ENCODE measurements around the gene UTS2B.

UTS2B gene

DNA sequence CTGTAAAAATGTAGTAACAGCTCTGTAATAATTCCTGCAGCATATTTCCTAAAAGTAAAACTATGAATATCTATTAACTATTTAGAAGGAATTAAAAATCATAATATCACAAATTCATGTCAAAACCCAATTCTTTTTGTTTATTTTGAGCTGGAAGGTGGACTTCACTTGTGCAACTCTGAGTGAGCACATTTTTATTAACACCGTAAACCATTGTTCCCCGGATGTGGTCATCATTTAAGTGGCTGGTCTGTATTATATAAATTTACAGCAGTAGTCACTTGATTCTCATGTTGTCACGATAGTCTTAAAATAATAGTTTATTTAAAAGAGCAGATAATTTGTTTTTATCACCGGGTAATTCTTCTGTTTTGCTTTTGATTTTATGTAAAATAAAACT is 43.0 kb upstream of the UTS2B start:
- ChIA-PET CTCF (no interaction called here), POLR2A (no interaction called here)
- no peak for DNase-seq (ENCODE audit: extremely low spot score)
- TF ChIP-seq TARDBP (IDR thresholded peaks at IDR 0.05) (no peak), SUZ12 (IDR thresholded peaks at IDR 0.05) (no peak), FOXA1 (IDR thresholded peaks at IDR 0.05) (no peak), ARNT (IDR thresholded peaks at IDR 0.05) (no peak), CTBP1 (IDR thresholded peaks at IDR 0.05; ENCODE audit: borderline replicate concordance) (no peak), SP1 (IDR thresholded peaks at IDR 0.05) (no peak), ZNF384 (IDR thresholded peaks at IDR 0.05) (no peak), L3MBTL2 (conservative IDR thresholded peaks at IDR 0.05) (no peak), FOXM1 (IDR thresholded peaks at IDR 0.05; ENCODE audit: borderline replicate concordance) (no peak), BHLHE40 (IDR thresholded peaks at IDR 0.05; ENCODE audit: borderline replicate concordance) (no peak), NFRKB (IDR thresholded peaks at IDR 0.05) (no peak), HDGF (IDR thresholded peaks at IDR 0.05; ENCODE audit: borderline replicate concordance) (no peak), FOXK2 (IDR thresholded peaks at IDR 0.05) (no peak), ELF4 (IDR thresholded peaks at IDR 0.05) (no peak), LEF1 (IDR thresholded peaks at IDR 0.05; ENCODE audit: borderline replicate concordance) (no peak)
- TF ChIP-seq, protein P1, sequence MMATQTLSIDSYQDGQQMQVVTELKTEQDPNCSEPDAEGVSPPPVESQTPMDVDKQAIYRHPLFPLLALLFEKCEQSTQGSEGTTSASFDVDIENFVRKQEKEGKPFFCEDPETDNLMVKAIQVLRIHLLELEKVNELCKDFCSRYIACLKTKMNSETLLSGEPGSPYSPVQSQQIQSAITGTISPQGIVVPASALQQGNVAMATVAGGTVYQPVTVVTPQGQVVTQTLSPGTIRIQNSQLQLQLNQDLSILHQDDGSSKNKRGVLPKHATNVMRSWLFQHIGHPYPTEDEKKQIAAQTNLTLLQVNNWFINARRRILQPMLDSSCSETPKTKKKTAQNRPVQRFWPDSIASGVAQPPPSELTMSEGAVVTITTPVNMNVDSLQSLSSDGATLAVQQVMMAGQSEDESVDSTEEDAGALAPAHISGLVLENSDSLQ (IDR thresholded peaks at IDR 0.05): no peak

DNA sequence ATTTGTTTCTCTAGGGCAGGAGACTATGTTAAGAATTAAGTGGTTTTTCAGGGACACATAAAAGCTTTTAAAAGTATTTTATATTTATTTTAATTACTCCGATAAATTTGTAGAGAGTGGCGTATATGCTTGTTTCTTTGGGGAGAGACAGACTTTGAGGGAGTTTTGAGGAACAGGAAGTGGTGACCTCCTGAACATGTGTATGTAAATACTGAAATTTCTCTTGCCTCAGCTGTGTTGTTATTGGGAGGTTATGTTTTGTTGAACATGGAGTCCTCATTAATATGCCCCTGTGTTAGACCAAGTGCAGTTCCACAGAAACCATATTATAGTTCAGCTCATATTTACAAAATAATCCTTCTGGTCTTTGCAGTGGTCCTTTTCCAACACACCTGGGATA is 41.8 kb upstream of the UTS2B start:
- ChIA-PET CTCF (no interaction called here), POLR2A (no interaction called here)
- no peak for DNase-seq (ENCODE audit: extremely low spot score)
- TF ChIP-seq FOXA1 (IDR thresholded peaks at IDR 0.05): no peak

DNA sequence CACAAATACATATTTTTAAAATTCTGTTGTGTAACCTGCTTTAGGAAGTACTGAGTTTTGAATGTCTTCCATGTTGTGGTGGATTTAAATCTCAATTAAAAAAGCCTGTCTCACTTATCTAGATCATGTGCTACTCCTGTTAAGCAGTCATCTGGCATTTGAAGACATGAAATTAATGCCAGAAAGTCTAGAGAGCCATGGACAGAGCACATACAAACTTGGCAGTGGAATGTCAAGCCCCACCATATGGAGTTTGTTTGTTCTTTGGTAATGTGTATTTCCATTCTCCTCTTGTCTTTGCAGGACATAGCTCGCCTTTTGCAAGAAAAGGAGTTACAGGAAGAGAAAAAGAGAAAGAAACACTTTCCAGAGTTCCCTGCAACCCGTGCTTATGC is 39.3 kb upstream of the UTS2B start:
- POLR2A ChIA-PET: no interaction called here
- DNase-seq (ENCODE audit: extremely low spot score): no peak
- CTCF ChIA-PET: no interaction called here
- TF ChIP-seq FOXA1 (IDR thresholded peaks at IDR 0.05) (no peak), FOXM1 (IDR thresholded peaks at IDR 0.05; ENCODE audit: borderline replicate concordance) (no peak), TARDBP (IDR thresholded peaks at IDR 0.05) (no peak), ARNT (IDR thresholded peaks at IDR 0.05) (no peak), LEF1 (IDR thresholded peaks at IDR 0.05; ENCODE audit: borderline replicate concordance) (no peak), FOXK2 (IDR thresholded peaks at IDR 0.05) (no peak), NFRKB (IDR thresholded peaks at IDR 0.05) (no peak), SP1 (IDR thresholded peaks at IDR 0.05) (no peak), ELF4 (IDR thresholded peaks at IDR 0.05) (no peak), L3MBTL2 (conservative IDR thresholded peaks at IDR 0.05) (no peak), CTBP1 (IDR thresholded peaks at IDR 0.05; ENCODE audit: borderline replicate concordance) (no peak), HDGF (IDR thresholded peaks at IDR 0.05; ENCODE audit: borderline replicate concordance) (no peak), SUZ12 (IDR thresholded peaks at IDR 0.05) (no peak), BHLHE40 (IDR thresholded peaks at IDR 0.05; ENCODE audit: borderline replicate concordance) (no peak)
- TF ChIP-seq, protein P1 (IDR thresholded peaks at IDR 0.05): no peak

DNA sequence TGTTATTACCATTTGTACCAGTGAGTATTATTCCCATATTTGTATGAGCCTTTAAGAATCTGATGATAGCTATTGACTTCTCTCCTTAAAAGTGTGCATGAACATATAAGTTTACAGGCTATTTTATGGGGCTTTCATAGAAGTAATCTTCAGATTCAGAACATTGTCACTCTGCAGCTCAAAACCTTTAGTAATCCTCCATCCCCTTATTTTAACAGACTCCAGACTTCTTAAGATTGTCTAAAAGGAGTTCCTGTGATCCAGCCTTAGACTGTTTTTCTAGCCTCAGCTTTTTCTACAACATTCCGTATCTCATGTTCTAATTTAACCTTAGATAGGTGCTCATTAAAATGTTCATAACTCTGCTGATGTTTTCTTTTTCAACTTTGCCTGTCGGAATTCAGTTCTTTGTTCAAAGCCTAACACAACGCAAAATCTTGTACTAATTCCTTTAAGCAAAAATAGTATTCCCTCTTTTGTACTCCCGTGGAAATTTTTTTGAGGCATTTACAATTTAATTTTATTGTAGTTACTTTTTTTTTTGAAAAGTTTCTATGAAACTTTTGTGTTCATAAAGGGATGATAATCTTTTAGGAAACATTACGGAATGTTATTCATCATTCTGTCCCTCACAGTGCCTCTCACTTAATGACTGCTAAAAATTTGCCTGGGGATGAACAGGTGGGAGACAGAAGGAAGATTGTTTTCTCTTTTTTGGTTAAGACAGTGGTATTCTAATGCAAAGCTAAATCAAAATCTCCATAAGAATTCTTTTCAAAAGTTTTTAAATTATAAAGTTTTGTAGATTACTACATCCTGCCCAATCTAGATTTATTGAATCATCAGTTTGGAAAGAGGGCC is 38.7 kb upstream of the UTS2B start:
- ChIA-PET CTCF (interaction anchor here (0.6 kb wide), 1 partner anchor 9 kb away, joined by 3 read pairs; no protein-coding TSS in a partner anchor), POLR2A (no interaction called here)
- no peak for DNase-seq (ENCODE audit: extremely low spot score)
- TF ChIP-seq TARDBP (IDR thresholded peaks at IDR 0.05): no peak
- TF ChIP-seq SP1 (IDR thresholded peaks at IDR 0.05): no peak
- TF ChIP-seq ELF4 (IDR thresholded peaks at IDR 0.05): no peak
- TF ChIP-seq, protein P1 (IDR thresholded peaks at IDR 0.05): no peak
- TF ChIP-seq FOXM1 (IDR thresholded peaks at IDR 0.05; ENCODE audit: borderline replicate concordance): no peak
- no peak for TF ChIP-seq ZNF384 (IDR thresholded peaks at IDR 0.05)
- TF ChIP-seq SUZ12 (IDR thresholded peaks at IDR 0.05): no peak
- TF ChIP-seq CTBP1 (IDR thresholded peaks at IDR 0.05; ENCODE audit: borderline replicate concordance): no peak
- no peak for TF ChIP-seq ARNT (IDR thresholded peaks at IDR 0.05)
- no peak for TF ChIP-seq FOXK2 (IDR thresholded peaks at IDR 0.05)
- no peak for TF ChIP-seq BHLHE40 (IDR thresholded peaks at IDR 0.05; ENCODE audit: borderline replicate concordance)
- no peak for TF ChIP-seq LEF1 (IDR thresholded peaks at IDR 0.05; ENCODE audit: borderline replicate concordance)
- no peak for TF ChIP-seq L3MBTL2 (conservative IDR thresholded peaks at IDR 0.05)
- TF ChIP-seq HDGF (IDR thresholded peaks at IDR 0.05; ENCODE audit: borderline replicate concordance): no peak

DNA sequence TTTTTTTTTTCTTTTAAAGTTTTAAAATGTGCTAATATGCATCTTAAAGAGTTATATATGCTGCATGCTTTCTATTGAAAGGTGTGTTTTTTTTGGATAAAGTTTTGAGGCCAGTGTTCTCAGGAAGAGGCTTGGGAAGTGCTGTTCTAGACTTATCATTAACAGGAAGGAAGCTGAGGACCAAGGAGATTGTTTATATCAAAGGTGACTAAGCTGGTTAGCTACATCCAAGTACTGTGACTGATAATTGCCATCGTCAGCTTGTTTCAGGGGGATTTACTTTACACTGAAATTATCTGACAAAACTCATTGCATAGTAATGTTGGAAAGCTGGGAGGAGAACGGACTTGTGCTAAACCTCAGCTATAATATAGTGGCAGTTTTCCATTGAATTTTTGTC is 36.3 kb upstream of the UTS2B start:
- POLR2A ChIA-PET: no interaction called here
- no peak for DNase-seq (ENCODE audit: extremely low spot score)
- CTCF ChIA-PET: interaction anchor here (0.9 kb wide), 1 partner anchor 26 kb away, joined by 3 read pairs; no protein-coding TSS in a partner anchor
- TF ChIP-seq FOXK2 (IDR thresholded peaks at IDR 0.05) (no peak), BHLHE40 (IDR thresholded peaks at IDR 0.05; ENCODE audit: borderline replicate concordance) (no peak), LEF1 (IDR thresholded peaks at IDR 0.05; ENCODE audit: borderline replicate concordance) (no peak), HDGF (IDR thresholded peaks at IDR 0.05; ENCODE audit: borderline replicate concordance) (no peak), SUZ12 (IDR thresholded peaks at IDR 0.05) (no peak), TARDBP (IDR thresholded peaks at IDR 0.05) (no peak), ELF4 (IDR thresholded peaks at IDR 0.05) (no peak), L3MBTL2 (conservative IDR thresholded peaks at IDR 0.05) (no peak), ZNF384 (IDR thresholded peaks at IDR 0.05) (no peak), ARNT (IDR thresholded peaks at IDR 0.05) (no peak), NFRKB (IDR thresholded peaks at IDR 0.05) (no peak), FOXM1 (IDR thresholded peaks at IDR 0.05; ENCODE audit: borderline replicate concordance) (no peak), SP1 (IDR thresholded peaks at IDR 0.05) (no peak), FOXA1 (IDR thresholded peaks at IDR 0.05) (no peak), CTBP1 (IDR thresholded peaks at IDR 0.05; ENCODE audit: borderline replicate concordance) (no peak)
- TF ChIP-seq, protein P1 (IDR thresholded peaks at IDR 0.05): no peak
